ENCODE results near the gene PARD3B. TPM values are rescaled to one million over a fixed set of nuclear protein-coding genes. Genes with fewer than 3 reads are reported as not detected.
"Not testable (repeated sequence)": the region's sequence is repeated elsewhere in the genome, so short reads cannot be mapped to it uniquely, and the experiment has no call there.

PARD3B gene
- total RNA-seq, 1 donor from 2014 or later, result 21.7 TPM

DNA sequence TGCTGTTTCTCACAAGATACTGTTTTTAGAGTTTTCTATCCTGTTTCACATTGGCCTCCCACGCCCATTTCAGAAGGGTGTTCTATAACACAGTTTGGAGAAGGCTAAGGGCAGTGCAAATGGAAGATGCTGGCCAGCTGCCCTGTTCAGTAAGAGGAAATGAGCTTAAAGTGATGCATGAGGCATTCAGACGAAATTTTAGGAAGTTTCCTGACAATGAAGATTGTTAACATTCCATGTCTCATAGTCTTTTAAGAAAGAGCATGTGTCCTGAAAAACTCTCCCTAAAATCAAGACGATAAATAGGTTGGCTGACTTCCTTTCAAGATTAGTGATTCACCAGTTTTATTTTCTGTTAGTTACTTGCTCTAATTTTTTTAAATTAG lies 652.9 kb downstream of the PARD3B start:
- peak; percentile 51 for DNase-seq

DNA sequence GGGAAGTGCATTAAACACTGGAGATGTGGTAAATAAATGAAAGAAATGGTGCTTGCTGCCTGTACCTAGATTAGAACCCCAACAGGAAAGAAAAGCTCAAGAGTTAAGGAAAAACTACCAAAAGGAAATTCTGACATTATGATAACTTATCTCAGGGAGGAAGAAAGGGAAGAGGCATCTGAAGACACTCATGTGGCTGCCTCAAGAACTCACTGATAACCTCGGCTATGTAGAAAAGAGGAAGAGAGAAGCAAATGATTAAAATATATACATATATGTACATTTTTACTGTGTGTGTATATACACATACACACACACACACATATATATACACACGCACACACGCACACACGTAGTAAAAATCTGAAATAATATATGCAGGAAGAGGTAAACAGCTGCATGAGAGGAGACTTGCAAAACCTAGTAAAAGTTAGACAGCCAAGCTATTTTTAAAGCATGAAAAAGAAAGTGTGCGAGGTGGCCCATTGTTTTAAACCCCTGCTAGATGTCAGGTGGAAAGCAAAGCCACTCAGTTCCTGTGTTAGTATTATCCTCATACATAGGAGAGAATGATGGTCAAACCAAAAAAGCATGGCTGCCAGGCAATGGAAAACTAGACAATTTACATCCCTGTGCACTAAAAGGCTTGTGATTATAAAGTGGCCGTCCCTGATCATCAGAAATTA lies 654.0 kb downstream of the PARD3B start:
- no peak for DNase-seq

DNA sequence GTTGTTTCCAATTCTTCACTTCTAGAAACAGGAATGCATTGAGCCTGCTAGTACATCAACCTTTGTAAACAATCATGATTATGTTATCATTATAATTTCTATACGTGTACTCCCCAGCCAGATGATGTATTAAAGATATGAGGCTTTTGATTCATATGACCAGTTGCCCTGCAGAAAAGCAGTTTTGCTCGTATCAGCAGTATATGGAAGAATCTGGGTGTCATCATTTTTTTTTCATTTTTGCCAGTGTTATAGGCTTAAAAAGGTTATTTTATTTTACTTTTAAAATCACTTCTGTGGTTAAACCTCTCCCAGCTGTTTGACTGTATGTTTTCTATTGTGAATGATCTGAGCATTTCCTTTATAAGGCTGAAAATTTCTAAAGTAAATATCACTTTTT lies 665.2 kb downstream of the PARD3B start:
- DNase-seq, result no peak

DNA sequence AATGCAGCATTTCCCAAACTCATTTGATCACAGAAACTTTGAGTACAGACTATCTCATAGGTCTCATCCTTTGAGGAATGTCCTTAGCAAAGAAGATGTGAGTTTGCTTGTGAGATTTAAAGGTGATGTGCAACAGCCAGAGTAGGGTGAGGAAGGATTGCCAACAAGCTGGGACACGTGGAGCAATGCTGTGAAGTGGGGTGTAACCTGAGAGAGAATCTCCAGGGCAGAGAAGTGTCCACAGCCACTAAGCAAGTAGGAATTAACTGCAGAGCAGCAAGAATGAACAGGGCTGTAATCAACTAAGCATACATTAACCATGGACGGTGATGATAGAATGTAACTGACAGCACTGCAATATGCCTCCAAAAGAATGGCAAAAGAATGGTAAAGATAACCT lies 667.1 kb downstream of the PARD3B start:
- DNase-seq, result no peak

DNA sequence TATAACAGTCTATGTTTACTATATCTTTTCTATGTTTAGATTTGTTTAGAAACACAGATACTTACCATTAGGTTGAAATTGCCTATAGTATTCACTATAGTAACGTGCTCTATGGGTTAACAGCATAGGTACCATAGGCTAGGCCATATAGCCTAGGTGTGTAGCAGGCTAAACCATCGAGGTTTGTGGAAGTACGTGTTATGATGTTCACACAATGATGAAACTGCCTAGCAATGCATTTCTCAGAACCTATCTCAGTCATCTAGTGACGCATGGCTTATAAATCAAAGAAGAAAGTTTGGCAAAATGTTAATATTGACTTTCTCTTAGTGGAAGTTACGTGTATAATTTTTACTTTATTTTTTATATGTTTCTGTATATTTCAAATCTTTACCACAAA lies 670.8 kb downstream of the PARD3B start:
- no peak for DNase-seq

DNA sequence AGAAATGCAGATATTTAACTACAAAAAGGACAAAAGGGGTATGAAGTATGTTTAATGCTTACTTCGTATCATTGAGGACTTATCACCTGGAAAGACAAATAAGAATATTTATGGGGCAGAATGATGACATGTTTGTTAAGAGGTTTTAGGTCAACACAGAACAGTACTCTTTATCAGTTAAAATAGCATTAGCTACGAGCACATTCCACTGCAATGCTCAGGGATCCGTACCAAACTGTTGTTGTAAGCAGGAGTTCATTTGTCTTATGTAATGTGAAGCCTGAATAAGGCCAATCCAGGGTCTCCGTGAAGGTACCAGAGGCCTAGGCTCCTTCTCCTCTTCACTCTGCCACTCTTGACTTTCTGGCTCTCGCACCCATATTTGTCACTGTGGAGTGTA lies 671.3 kb downstream of the PARD3B start:
- no peak for DNase-seq

DNA sequence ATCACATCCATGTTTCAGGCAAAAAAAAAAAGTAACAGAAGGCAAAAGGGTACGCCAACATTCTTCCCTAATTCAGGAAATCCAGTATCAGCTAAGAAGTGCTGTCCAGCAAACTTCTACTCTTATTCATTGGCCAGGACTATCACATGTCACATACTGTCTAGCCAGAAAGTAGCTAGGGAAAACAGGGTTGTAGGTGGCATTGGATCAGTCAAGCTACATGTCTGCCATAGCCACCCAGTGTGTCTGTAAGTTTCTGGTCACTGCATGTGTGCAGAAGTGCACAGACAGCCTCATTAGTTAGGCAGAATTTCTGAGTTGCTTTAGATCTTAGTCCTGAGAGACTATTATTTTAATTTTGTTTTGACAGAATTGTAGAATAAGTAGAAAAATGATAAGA lies 671.7 kb downstream of the PARD3B start:
- no peak for DNase-seq

DNA sequence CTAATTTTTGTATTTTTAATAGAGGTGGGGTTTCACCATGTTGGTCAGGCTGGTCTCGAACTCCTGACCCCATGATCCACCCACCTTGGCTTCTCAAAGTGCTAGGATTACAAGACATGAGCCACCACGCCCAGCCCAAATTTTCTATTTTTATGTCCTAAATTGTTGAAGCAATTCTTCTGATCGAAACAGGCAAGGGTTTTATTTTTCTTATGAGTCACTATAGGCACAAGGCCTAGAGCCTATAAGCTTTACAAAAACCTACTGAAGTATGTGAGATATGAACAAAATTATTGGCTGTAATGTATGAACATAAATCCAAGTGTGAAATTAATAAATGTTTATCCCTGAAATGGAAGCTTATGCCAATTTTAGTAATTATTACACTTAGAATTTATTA lies 672.8 kb downstream of the PARD3B start:
- no peak for DNase-seq

DNA sequence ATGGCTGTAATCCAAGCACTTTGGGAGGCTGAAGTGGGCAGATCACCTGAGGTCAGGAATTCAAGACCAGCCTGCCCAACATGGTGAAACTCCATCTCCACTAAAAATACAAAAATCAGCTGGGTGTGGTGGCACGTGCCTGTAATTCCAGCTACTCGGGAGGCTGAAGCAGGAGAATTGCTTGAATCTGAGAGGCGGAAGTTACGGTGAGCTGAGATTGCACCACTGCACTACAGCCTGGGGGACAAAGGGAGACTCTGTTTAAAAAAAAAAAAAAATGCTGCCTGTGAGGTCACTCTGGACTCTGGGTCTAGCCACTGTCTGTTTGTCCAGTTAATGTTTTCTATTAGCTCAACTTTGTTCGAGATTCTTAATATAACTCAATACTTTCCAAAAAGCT lies 673.5 kb downstream of the PARD3B start:
- DNase-seq, result not testable (repeated sequence)

DNA sequence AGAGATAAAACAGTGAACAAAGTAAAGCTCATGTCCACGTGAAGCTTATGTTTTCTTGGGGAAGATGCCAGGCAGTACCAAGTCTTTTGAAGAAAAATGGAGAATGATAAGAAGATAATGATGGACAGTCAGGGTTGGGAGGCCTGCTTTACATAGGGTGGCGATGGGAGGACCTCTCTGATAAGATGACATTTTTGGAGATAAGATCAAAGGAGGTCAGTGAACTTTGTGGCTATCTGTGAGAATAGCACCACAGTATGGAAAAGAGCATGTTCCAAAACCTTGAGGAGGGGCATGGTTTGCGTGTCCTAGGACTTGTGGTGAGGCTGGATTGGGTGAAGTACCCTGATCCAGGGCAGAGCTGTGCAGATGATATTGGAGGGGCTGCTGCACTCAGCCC lies 675.3 kb downstream of the PARD3B start:
- DNase-seq, result no peak

DNA sequence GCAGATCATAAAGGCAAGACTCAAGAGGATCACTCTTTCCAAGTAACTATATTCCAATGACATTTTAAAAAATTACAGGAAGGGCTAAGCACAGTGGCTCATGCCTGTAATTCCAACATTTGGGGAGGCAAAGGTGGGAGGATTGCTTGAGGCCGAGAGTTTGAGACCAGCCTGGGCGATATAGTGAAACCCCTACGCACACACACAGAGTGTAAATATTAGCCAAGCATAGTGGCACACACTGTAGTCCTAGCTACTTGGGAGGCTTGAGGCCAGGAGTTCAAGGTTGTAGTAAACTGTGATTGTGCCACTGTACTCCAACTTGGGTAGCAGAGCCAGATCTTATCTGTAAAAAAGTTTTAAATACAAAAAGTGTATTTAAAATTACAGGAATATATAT lies 686.8 kb downstream of the PARD3B start:
- DNase-seq, result no peak

DNA sequence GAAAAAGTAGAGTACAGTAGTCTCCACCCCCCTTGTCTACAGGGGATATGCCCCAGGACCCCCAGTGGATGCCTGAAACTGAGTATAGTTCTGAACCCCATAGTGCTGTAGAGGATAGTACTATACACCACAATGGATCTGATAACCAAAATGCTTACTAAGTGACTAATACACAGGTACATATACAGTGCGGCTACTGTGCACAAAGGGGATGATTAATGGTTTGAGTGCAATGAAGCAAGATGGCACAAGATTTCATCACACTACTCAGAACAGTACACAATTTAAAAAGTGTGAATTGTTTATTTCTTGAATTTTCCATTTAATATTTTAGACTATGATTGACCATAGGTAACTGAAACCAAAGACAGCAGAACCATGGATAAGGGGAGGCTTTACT lies 690.2 kb downstream of the PARD3B start:
- DNase-seq, result no peak

DNA sequence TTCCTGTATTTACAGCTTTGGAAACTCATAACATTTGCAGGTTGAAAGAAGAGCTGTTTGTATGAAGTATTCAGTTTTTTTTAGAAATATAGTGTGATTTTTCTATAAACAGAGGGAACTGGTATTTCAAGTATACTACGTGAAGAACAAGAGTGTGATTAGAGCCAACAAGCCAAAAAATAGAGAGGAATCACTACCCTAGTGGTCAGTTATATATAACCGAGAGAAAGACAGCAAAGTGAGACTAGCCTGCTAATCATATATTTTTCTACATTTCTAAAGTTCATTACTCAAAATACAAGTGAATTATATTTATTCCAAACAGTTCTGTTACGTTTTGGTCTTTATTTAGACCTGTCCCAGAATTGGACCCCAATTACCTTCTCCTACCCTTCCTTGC lies 692.2 kb downstream of the PARD3B start:
- no peak for DNase-seq

DNA sequence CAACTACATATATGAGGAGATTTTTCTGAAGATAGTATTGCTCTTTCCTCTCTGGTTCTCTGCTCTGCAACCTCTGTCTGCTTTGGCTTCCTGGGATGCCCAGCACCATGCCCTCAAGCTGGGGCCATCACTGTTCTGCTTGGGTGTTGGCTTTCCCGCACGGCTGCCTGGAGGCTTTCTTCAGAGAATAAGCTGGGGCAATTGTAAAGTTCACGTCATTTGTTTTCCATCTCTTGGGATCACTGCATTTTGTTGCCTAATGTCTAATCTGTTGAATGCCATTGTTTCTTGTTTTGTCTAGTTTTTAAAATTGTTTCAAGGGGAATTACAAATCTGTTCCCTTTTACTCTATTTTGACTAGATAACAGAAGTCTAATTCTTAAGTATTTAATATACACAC lies 699.7 kb downstream of the PARD3B start:
- no peak for DNase-seq

DNA sequence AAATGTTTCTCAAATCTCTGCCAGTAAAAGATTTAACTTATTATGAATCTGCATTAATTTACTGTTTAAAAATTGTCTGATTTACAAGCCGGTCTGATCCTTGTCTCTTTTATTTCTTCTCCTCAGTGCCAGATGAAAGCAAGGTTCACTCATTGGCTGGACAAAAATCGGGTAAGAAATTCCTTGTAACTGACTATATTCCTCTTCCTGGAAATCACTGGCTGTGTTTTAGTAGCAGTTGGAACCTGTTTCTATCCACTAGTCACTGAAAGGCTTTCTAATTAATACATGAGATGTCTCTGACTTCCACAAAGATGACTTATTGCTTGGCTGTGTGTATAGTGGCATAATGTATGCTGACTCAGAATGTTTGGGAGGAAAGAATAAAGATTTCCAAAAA lies 700.4 kb downstream of the PARD3B start:
- DNase-seq, result peak; percentile 86

DNA sequence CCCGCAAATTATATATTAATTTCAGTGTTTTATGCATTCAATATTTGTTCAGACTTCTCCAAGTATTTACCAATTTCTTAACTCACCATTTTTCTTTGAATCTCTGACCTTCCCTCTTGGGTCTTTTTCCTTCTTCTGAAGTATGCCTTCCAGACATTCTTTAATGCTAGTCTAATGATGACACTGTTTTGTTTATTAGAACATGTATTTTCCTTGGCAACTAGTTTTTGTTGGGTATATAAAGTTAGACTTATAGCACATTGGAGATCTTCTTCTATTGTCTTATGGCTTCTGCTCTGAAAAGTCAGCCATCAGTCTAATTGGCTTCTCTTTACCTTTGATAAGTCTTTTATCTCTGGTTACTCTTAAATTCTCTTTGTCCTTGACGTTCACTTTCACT lies 713.8 kb downstream of the PARD3B start:
- DNase-seq, result no peak

DNA sequence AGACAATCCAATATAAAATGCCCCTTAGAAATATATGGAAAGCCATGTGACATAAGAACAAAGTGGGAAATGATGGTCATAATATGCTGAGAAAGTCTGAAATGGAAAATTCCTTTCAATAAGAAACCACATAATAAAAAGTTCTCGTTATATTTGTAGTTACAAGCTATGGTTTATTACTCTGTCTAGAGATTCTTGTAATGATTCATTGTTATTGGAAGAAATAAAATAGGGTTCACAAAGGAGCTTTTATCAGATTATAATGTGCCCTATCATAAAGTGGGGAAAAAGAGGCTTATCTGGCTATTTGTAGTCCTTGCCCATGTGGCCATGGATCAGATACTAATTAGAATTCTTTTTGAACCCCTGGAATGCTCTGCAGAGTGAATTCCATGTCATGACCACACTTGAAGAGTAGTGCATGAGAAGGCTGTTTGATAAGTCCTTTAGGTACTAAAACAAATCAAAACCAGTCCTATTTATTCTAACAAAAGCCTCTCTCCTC lies 716.3 kb downstream of the PARD3B start:
- no peak for DNase-seq

DNA sequence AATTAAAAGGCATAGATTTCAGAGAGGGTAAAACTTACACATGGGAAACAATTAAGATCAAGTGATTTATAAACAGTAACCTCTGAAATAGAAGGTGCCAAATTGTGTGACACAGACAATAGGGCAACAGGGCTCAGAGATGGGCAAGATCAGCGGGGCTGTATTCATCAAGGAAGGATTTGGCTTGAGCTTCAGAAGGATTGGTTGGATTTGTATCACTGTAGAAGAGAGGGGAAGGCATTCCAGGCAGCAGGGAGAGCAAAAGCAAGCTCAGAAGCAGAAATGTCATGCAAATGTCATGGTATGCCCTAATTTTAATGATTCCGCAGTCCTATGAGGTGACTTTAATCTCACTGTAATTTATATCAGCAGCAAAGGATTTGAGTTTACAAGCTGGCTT lies 722.0 kb downstream of the PARD3B start:
- no peak for DNase-seq

DNA sequence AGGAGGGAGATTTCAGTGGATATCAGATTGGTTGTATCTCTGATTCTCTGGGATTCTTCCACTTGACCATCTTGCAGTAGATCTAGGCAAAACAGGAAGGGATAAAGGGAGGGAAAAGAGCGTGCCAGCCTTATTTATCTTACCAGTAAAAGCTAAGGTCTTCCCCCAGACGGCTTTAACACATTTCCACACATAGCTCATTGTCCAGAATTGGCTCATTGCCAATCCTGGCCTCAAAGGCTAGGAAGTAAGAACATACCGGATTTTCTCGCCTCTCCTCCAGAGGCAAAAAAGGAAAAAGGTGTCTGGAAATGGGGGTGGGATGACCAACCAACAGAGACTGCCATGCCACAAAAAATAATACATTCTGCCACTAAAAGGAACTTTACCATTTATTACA lies 725.4 kb downstream of the PARD3B start:
- DNase-seq, result peak; percentile 2

DNA sequence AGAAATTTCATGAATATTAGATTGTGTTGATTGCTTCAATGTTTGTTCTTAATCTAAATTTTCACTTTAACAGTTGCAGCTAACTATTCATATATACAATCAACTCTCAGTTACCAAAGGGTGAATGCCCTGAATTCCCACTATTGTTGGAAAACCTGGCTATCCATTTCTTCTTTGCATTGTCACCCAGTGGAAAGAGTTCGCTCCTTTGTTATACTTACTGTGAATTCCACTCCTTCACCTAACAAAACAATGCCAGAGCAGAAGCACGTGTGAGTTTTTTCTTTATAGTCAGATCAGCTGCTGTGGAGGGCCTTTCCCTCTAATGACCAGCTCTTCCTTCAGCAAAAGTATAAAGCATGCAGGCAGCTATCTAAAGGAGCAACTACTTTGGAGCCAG lies 727.9 kb downstream of the PARD3B start:
- no peak for DNase-seq

DNA sequence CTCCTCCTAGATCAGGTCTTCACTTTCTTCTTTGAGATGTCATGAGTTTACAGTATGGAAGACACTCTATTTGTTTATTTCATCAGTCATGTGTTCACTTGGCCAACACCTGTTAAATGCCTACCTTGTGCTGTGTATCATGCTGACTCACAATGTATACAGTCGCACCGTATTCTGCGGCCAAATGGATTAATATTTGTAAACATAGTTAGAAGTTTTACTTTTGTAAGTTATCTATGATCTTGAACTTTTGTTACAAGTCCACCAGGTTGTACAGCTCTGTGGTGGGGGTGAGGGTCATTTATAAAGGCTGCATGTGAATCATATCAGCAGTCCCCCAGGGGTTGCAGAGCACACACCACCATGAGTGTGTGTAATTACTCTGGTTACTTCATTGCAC lies 728.4 kb downstream of the PARD3B start:
- DNase-seq, result no peak

DNA sequence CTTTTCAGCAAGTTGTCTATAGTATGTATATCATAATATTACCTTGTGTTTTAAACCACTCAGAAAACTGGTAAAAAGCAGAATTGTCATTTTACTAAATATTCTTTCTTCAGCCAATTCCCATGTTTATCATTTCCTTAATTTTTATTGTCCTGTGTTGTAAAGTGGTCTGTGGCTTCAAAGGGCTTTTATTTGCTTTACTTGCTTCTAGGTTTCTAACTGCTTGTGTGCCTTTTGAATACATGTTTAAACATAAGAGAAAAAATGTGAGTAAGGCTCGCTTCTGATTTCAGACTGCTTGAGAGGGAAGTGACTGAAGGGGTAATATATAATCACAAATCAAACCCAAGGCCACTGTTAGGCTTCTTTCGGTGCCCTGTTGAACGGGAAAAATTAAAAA lies 729.5 kb downstream of the PARD3B start:
- no peak for DNase-seq

DNA sequence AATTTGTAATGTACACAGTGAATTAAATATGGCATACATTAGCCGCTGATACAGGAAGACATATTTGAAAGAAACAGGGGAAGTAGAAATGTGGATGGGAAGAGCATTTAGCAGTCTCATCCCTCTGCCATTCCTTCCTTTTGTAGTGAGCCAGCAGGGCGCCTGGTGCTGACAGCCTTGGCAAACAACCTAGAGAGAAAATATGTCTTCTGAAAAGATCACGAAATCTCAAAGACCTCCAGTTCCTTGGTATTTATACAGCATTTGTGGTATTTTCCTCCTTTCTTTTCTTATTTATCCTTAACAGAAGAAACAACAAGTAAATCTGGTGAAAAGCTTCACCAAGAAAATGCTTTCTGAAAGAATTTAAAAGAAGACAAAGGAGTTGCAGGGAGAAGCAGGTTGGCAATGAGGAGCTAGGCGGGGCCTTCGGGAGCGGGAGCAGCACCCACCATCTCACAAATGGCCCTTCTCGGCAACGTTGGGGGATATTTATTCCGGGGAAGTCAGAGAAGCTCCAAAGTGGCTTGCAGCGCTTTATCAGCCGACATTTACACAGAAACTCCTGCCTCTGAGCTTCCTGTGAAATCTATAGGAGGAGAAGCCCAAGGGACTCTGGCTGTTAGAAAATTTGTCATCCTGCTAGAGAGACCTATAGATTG lies 731.0 kb downstream of the PARD3B start:
- peak; percentile 39 for DNase-seq

DNA sequence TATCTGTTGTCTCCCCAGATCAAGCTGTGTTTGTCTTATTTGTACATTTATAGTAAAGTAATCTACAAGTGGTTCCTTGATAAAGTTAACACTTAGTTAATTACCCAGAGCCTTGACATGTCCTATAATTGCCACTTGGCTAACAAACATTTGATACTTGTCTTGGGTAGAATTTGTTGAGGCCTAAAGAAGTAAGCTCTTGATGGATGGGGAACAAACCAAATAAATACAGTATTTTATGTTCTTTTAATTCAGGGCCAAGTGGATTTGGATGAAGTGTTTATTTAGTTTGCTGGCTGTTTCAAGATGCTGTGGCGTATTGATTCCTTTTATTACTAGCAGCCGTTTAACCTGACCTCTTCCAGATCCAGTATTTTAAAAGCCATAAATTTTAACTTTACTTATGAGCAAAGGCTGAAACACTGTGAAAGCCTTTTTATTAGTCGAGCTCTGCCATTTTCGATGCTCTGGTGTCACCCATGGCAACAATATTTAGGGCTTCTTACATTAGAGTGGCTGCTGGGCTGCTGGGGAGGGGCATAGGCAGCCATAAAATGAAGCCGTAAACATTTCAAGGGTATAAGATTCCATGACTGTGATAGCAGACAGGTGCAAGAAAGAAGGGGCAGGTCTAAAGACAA lies 735.4 kb downstream of the PARD3B start:
- DNase-seq, result no peak
